ENCODE results near the gene RGS16. TPM values are rescaled to one million over a fixed set of nuclear protein-coding genes. Genes with fewer than 3 reads are reported as not detected.
A peak's percentile ranks its signal among the peaks of the same experiment; 100 is the strongest.
"Not testable (repeated sequence)": the region's sequence is repeated elsewhere in the genome, so short reads cannot be mapped to it uniquely, and the experiment has no call there.

RGS16 gene
- total and polyA plus RNA-seq, 2 donors from 2014 or later: 4.2 to 7.7 TPM

DNA sequence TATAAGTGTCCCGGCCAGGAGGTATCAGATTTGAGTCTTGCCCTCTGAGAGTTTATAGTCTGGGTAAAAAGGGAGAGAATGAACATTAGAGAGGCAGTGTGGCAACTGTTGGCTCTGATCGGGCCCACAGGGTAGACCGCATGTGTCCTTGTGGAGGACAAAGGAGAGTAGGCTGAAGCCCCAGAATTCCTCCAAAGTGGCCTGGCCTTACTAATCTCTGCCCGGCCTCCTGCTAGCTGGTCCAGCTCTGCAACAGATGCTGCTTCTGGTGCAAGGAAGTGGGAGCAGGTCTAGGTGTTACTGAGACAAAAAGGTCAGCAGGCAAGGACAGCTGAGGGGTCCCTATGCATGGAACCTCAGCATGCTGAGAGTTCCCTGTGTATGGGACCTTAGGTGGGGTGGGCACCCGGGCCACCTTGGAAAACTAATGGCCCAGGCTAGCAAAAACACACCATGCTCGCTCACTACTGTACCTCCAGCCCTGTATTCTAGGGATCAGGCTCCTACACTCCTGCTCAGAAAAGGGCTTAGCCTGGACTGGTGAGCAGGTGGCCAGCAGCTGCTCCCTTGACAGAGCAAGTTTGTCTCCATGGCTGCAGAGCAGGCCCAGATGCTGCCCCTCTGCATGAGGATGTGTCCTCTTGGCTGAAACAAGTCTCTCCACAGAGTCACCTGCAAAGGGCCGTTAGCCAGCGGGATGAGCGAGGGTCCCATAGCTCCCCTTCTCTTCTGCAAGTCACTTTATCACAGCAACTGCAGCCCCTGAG is 30.3 kb upstream of the RGS16 start:
- peak in 1 of 5 donors; percentile 37 for DNase-seq
- intact Hi-C loops (cut with DNase I): no loop called here

DNA sequence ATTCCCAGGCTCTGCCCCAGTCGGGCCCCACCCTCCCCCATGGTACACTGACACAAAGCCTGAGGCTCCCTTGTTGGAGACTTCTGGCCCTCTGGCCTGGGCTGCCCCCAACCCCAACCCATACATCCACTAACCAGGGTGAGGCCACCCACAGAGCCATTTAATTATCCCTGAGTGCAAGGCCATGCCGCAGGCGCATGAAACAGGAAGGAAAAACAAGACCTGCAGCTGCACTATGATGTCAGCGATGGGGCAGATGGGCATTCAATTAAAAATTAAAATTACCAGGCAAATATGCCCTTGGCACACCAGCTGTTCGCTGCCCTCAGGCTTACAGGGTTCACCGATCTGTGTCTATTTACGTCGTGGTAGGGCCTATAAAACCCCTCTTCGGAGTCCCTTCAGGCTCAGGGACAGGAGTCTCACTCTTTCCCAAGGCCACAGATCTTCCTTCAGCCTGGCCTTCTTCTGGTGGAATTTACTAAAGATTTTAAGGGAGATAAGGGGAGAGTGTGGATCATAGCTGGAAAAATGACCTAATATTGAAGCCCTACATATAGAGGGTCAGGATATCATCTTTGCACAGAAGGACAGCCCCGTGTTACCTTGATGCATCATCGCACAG is 29.6 kb upstream of the RGS16 start:
- DNase-seq: peak in 4 of 5 donors; percentile 66 to 75 (median 74)
- Histone ChIP-seq H3K4me3 (ENCODE audit: low read length in 3 of 3) (no peak overlapping the region), H3K27me3 (ENCODE audit: control insufficient read depth, insufficient read depth, low read length) (no peaks in the 10 kb centered on the region), H3K9me3 (ENCODE audit: control insufficient read depth in 2 of 3, insufficient read depth in 1 of 3, low read length in 3 of 3) (no peaks in the 10 kb centered on the region), H3K4me1 (ENCODE audit: control insufficient read depth in 2 of 3, insufficient read depth in 2 of 3, low read depth in 1 of 3, low read length in 3 of 3) (peaks cover 0 to 7% (median 0%) of the 10 kb centered on the region in 3 donors), H3K27ac (ENCODE audit: low read depth in 2 of 2, low read length in 2 of 2) (no peak overlapping the region), H3K36me3 (ENCODE audit: control insufficient read depth in 2 of 3, insufficient read depth in 3 of 3, low read length in 3 of 3) (no peaks in the 10 kb centered on the region), H3K9ac (ENCODE audit: low read length in 3 of 3) (no peak overlapping the region)
- intact Hi-C loops (cut with DNase I): no loop called here
- TF ChIP-seq, protein P1, sequence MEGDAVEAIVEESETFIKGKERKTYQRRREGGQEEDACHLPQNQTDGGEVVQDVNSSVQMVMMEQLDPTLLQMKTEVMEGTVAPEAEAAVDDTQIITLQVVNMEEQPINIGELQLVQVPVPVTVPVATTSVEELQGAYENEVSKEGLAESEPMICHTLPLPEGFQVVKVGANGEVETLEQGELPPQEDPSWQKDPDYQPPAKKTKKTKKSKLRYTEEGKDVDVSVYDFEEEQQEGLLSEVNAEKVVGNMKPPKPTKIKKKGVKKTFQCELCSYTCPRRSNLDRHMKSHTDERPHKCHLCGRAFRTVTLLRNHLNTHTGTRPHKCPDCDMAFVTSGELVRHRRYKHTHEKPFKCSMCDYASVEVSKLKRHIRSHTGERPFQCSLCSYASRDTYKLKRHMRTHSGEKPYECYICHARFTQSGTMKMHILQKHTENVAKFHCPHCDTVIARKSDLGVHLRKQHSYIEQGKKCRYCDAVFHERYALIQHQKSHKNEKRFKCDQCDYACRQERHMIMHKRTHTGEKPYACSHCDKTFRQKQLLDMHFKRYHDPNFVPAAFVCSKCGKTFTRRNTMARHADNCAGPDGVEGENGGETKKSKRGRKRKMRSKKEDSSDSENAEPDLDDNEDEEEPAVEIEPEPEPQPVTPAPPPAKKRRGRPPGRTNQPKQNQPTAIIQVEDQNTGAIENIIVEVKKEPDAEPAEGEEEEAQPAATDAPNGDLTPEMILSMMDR (IDR thresholded peaks at IDR 0.05; ENCODE audit: borderline replicate concordance, extremely low read depth, insufficient read depth): no peak
- FAIRE-seq: no peak

More for the DNA sequence above, 30.3 kb upstream of the RGS16 start:
- peaks cover 0 to 5% (median 0%) of the 10 kb centered on the region in 3 donors for H3K4me1 ChIP-seq (ENCODE audit: control insufficient read depth in 2 of 3, insufficient read depth in 2 of 3, low read depth in 1 of 3, low read length in 3 of 3)
- no peaks in the 10 kb centered on the region for H3K27me3 ChIP-seq (ENCODE audit: control insufficient read depth, insufficient read depth, low read length)
- H3K9me3 ChIP-seq (ENCODE audit: control insufficient read depth in 2 of 3, insufficient read depth in 1 of 3, low read length in 3 of 3): no peaks in the 10 kb centered on the region
- TF ChIP-seq, protein P1 (IDR thresholded peaks at IDR 0.05; ENCODE audit: borderline replicate concordance, extremely low read depth, insufficient read depth): no peak
- no peak overlapping the region for H3K4me3 ChIP-seq (ENCODE audit: low read length in 3 of 3)
- no peak overlapping the region for H3K9ac ChIP-seq (ENCODE audit: low read length in 3 of 3)
- H3K36me3 ChIP-seq (ENCODE audit: control insufficient read depth in 2 of 3, insufficient read depth in 3 of 3, low read length in 3 of 3): no peaks in the 10 kb centered on the region
- no peak for FAIRE-seq
- H3K27ac ChIP-seq (ENCODE audit: low read depth in 2 of 2, low read length in 2 of 2): no peak overlapping the region

DNA sequence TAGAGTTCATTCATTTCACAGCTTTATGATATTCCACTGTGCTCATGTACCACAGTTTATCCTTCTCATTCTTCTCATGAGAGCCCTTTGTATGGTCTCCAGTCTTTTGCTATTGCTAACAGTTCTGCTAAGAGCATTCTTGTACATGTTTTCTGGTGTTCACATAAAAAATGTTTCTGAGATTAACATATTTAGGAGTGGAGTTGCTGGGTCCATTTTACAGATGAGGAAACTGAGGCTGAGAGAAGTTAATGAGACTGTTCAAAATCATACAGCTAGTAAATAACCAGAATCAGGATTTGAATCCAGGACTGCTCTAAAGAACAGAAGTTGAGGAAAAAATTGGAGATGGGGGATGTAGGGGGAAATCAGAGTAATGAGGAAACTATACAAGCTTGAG is 28.8 kb upstream of the RGS16 start:
- no peak overlapping the region for H3K4me3 ChIP-seq (ENCODE audit: low read length in 3 of 3)
- no peak overlapping the region for H3K27ac ChIP-seq (ENCODE audit: low read depth in 2 of 2, low read length in 2 of 2)
- H3K27me3 ChIP-seq (ENCODE audit: control insufficient read depth, insufficient read depth, low read length): no peaks in the 10 kb centered on the region
- H3K9ac ChIP-seq (ENCODE audit: low read length in 3 of 3): no peak overlapping the region
- intact Hi-C loops (cut with DNase I): no loop called here
- FAIRE-seq: no peak
- no peaks in the 10 kb centered on the region for H3K9me3 ChIP-seq (ENCODE audit: control insufficient read depth in 2 of 3, insufficient read depth in 1 of 3, low read length in 3 of 3)
- H3K36me3 ChIP-seq (ENCODE audit: control insufficient read depth in 2 of 3, insufficient read depth in 3 of 3, low read length in 3 of 3): no peaks in the 10 kb centered on the region
- no peak for DNase-seq
- H3K4me1 ChIP-seq (ENCODE audit: control insufficient read depth in 2 of 3, insufficient read depth in 2 of 3, low read depth in 1 of 3, low read length in 3 of 3): peaks cover 0 to 7% (median 0%) of the 10 kb centered on the region in 3 donors
- TF ChIP-seq, protein P1 (IDR thresholded peaks at IDR 0.05; ENCODE audit: borderline replicate concordance, extremely low read depth, insufficient read depth): no peak

DNA sequence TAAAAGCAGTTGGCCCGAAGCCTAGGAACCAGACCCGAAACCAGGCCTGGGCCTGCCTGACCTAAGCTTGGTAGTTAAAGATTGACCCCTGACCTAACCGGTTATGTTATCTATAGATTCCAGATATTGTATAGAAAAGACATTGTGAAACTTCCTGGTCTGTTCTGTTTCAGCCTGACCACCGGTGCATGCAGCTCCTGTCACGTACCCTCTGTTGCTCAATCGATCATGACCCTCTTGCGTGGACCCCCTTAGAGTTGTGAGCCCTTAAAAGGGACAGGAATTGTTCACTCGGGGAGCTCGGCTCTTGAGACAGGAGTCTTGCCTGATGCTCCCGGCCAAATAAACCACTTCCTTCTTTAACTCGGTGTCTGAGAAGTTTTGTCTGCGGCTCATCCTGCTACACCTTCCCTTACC is 28.3 kb upstream of the RGS16 start:
- intact Hi-C loops (cut with DNase I); H3K27ac ChIP-seq (ENCODE audit: low read depth in 2 of 2, low read length in 2 of 2); H3K9me3 ChIP-seq (ENCODE audit: control insufficient read depth in 2 of 3, insufficient read depth in 1 of 3, low read length in 3 of 3); H3K4me1 ChIP-seq (ENCODE audit: control insufficient read depth in 2 of 3, insufficient read depth in 2 of 3, low read depth in 1 of 3, low read length in 3 of 3); H3K9ac ChIP-seq (ENCODE audit: low read length in 3 of 3); H3K27me3 ChIP-seq (ENCODE audit: control insufficient read depth, insufficient read depth, low read length); FAIRE-seq; DNase-seq; H3K4me3 ChIP-seq (ENCODE audit: low read length in 3 of 3); H3K36me3 ChIP-seq (ENCODE audit: control insufficient read depth in 2 of 3, insufficient read depth in 3 of 3, low read length in 3 of 3): not testable (repeated sequence)

Data from kidney (tissue), 14 donors.